HEK293 (cell line): ENCODE measurements around the gene USP17L13.
"Not testable (repeated sequence)": the region's sequence is repeated elsewhere in the genome, so short reads cannot be mapped to it uniquely, and the experiment has no call there.

Experiments used
- CTCF ChIP-seq: fragments of 450-650 bp; formaldehyde crosslinking; IDR thresholded peaks from 2 replicates; pipeline ENCODE4 v1.5.1; 2016; ENCODE audit warnings: missing biosample characterization, missing genetic modification characterization
- HOXA7 ChIP-seq: sonication (generic); formaldehyde crosslinking; IDR thresholded peaks from 2 replicates; pipeline ENCODE4 v1.8.1; 2022; ENCODE audit warnings: missing genetic modification reagents, borderline replicate concordance
- MYNN ChIP-seq: fragments of 450-650 bp; formaldehyde crosslinking; IDR thresholded peaks from 2 replicates; pipeline ENCODE4 v1.5.1; 2016; ENCODE audit warnings: missing biosample characterization, missing genetic modification characterization, borderline replicate concordance
- TCF7L2 ChIP-seq: IDR thresholded peaks from 2 replicates; pipeline ENCODE4 v1.6.1; 2011; ENCODE audit warnings: low read depth, mild to moderate bottlenecking, inconsistent platforms, low read length, moderate library complexity, borderline replicate concordance
- ZBTB1 ChIP-seq: fragments of 450-650 bp; formaldehyde crosslinking; IDR thresholded peaks from 2 replicates; pipeline ENCODE4 v1.5.1; 2016; ENCODE audit warnings: missing biosample characterization, missing genetic modification characterization
- ZNF248 ChIP-seq: fragments of 450-650 bp; formaldehyde crosslinking; IDR thresholded peaks from 2 replicates; pipeline ENCODE4 v1.5.1; 2017; ENCODE audit warnings: missing biosample characterization, missing genetic modification characterization
- ZNF274 ChIP-seq, 2 experiments: fragments of 200-500 bp in 1 of 2; fragments of 450-650 bp in 1 of 2; sonication (Bioruptor generic) in 1 of 2; formaldehyde crosslinking in 1 of 2; IDR thresholded peaks; 2 replicates each; pipeline versions ENCODE4 v1.5.1 to v1.6.1; 2014 to 2016; ENCODE audit warnings: borderline replicate concordance in 1 of 2, inconsistent platforms in 1 of 2, low read length in 1 of 2, missing biosample characterization in 1 of 2, missing genetic modification characterization in 1 of 2
- ZNF610 ChIP-seq: fragments of 450-650 bp; formaldehyde crosslinking; IDR thresholded peaks from 2 replicates; pipeline ENCODE4 v1.5.1; 2016; ENCODE audit warnings: missing biosample characterization, missing genetic modification characterization, borderline replicate concordance

DNA sequence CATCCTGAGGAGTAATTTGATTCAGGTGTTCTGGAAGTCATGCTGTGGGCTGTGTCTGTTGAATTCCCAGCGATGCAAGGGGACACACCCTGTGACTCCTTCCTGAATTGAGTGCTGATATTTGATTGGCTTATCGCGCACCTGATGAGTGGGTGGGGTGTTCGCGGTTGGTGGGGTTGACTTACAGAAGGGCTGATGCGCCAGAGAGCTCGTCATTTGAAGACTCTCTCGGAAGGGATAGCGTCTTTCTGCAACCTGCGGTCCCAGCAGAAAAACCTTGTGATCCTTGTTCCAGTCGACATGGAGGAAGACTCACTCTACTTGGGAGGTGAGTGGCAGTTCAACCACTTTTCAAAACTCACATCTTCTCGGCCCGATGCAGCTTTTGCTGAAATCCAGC lies 37.9 kb downstream of the USP17L13 start, which contains the start of gene USP17L21:
- not testable (repeated sequence) for TF ChIP-seq TCF7L2; ZNF248 (tag by site-specific recombination); CTCF (tag by site-specific recombination); ZNF274 (IDR thresholded peaks at IDR 0.05; ENCODE audit: low read length); ZNF274 (tag by site-specific recombination; IDR thresholded peaks at IDR 0.05; ENCODE audit: borderline replicate concordance); ZBTB1 (tag by site-specific recombination); ZNF610 (tag by site-specific recombination); MYNN (tag by site-specific recombination); HOXA7
